K562 (cell line): ENCODE measurements around the gene FYB1. TPM values are rescaled to one million over a fixed set of nuclear protein-coding genes. Genes with fewer than 3 reads are reported as not detected.

Experiments used
- CUX1 ChIP-seq: fragments of 200-800 bp; sonication (Bioruptor generic); IDR thresholded peaks from 2 replicates; pipeline ENCODE4 v1.6.1; 2016; ENCODE audit warnings: missing genetic modification characterization, missing compliant biosample characterization
- DMBX1 ChIP-seq: fragments of 250-450 bp; sonication (Bioruptor Pico); IDR thresholded peaks from 2 replicates; pipeline ENCODE4 v1.8.0; 2022; ENCODE audit warnings: inconsistent platforms, mild to moderate bottlenecking, moderate library complexity, borderline replicate concordance
- ELF2 ChIP-seq: fragments of 250-450 bp; sonication (Bioruptor Pico); IDR thresholded peaks from 2 replicates; pipeline ENCODE4 v1.5.0; 2021; ENCODE audit warnings: mild to moderate bottlenecking
- GTF2E2 ChIP-seq: fragments of 200-800 bp; sonication (Bioruptor generic); IDR thresholded peaks from 2 replicates; pipeline ENCODE4 v1.6.1; 2016; ENCODE audit warnings: missing genetic modification characterization, missing compliant biosample characterization
- HEY1 ChIP-seq: fragments of 250-450 bp; sonication (Bioruptor Pico); IDR thresholded peaks from 2 replicates; pipeline ENCODE4 v1.5.0; 2020; ENCODE audit warnings: mild to moderate bottlenecking, moderate library complexity, borderline replicate concordance
- NBN ChIP-seq: fragments of 450-650 bp; IDR thresholded peaks from 2 replicates; pipeline ENCODE4 v1.6.1; 2016; ENCODE audit warnings: low read depth, mild to moderate bottlenecking
- PATZ1 ChIP-seq: fragments of 250-450 bp; sonication (Bioruptor Pico); IDR thresholded peaks from 2 replicates; pipeline ENCODE4 v1.5.0; 2020; ENCODE audit warnings: mild to moderate bottlenecking, borderline replicate concordance
- TEAD1 ChIP-seq, 2 experiments: fragments of 450-650 bp in 1 of 2; sonication (generic) in 1 of 2; formaldehyde crosslinking; IDR thresholded peaks; 2 replicates each; pipeline versions ENCODE4 v1.4.0 to v1.8.0; 2020 to 2022; ENCODE audit warnings: mild to moderate bottlenecking in 2 of 2, missing genetic modification reagents in 1 of 2
- ZBTB11 ChIP-seq, 3 experiments: fragments of 200-800 bp in 1 of 3; fragments of 250-450 bp in 1 of 3; fragments of 450-650 bp in 1 of 3; sonication (Bioruptor Pico) in 1 of 3; sonication (Bioruptor generic) in 1 of 3; formaldehyde crosslinking in 1 of 3; IDR thresholded peaks; 2 replicates each; pipeline versions ENCODE4 v1.6.1 to v1.8.0; 2016 to 2022; ENCODE audit warnings: mild to moderate bottlenecking in 2 of 3, missing genetic modification characterization in 2 of 3, missing compliant biosample characterization in 1 of 3, moderate library complexity in 1 of 3
- ZNF639 ChIP-seq, 2 experiments: fragments of 200-800 bp in 1 of 2; sonication (Bioruptor generic) in 1 of 2; sonication (generic) in 1 of 2; formaldehyde crosslinking in 1 of 2; IDR thresholded peaks in 1 of 2; conservative IDR thresholded peaks in 1 of 2; 2 replicates each; pipeline versions ENCODE4 v1.5.0 to v1.6.1; 2016 to 2020; ENCODE audit warnings: missing compliant biosample characterization in 1 of 2, missing genetic modification characterization in 1 of 2, missing genetic modification reagents in 1 of 2
- polyA plus RNA-seq, 8 experiments: library from polyadenylated mRNA; depleted of rRNA in 4 of 8; stranded (reverse) in 5 of 8; unstranded in 3 of 8; fragments of >200 nt; fragmentation: Nextera tagmentation in 2 of 8; fragmentation: Illumina TruSeq in 1 of 8; extraction: Ambion mirVana in 2 of 8; extraction: Trizol in 1 of 8; gene quantifications; 2 replicates each; pipeline versions ENCODE4 v1.2.1 to v1.2.3, GENCODE V29; 2011 to 2014; ENCODE audit warnings: inconsistent platforms in 1 of 8, missing spikeins in 1 of 8
- total RNA-seq, 7 experiments: library from RNA; depleted of rRNA in 6 of 7; stranded (reverse); fragments of >200 nt in 6 of 7; fragmentation: Illumina TruSeq in 2 of 7; extraction: Trizol in 2 of 7; gene quantifications; 2 replicates each; pipeline versions ENCODE4 v1.2.1 to v1.2.3, GENCODE V29; 2011 to 2021; ENCODE audit warnings: low replicate concordance in 1 of 7

FYB1 gene
- total and polyA plus RNA-seq, 9 of the 15 experiments (the other 6 are each of a cell fraction or from before 2014, with no cell fraction given): 4.7 to 31.5 (median 9.7) TPM

- 0 out of 6 replicates have a peak, but pooled peaks of 1 of the 3 experiments have one; percentile 19 for TF ChIP-seq ZBTB11 (CRISPR knock-in tag; IDR thresholded peaks at IDR 0.05)
- TF ChIP-seq CUX1 (CRISPR knock-in tag): 0 out of 2 replicates have a peak, but pooled peaks have one; percentile 52
- no peak for TF ChIP-seq PATZ1 (CRISPR knock-in tag)
- TF ChIP-seq NBN: 0 out of 2 replicates have a peak, but pooled peaks have one; percentile 24
- no peak for TF ChIP-seq GTF2E2
- peak; percentile 24; the same call in 1 of the 2 replicates for TF ChIP-seq DMBX1 (CRISPR knock-in tag)
- peak; percentile 41; the same call in 1 of the 2 replicates for TF ChIP-seq ELF2 (CRISPR knock-in tag)
- 0 out of 4 replicates have a peak, but pooled peaks of 1 of the 2 experiments have one; percentile 4 for TF ChIP-seq ZNF639 (CRISPR knock-in tag; conservative IDR thresholded peaks at IDR 0.05 in 1 of 2, IDR thresholded peaks at IDR 0.05 in 1 of 2)
- TF ChIP-seq HEY1 (CRISPR knock-in tag): 0 out of 2 replicates have a peak, but pooled peaks have one; percentile 16
- 0 out of 4 replicates have a peak, but pooled peaks of 1 of the 2 experiments have one; percentile 22 for TF ChIP-seq TEAD1 (CRISPR knock-in tag; IDR thresholded peaks at IDR 0.05)
These were observed 16.0 kb downstream of the FYB1 start (continued) for GRCh38 chr5:39203275-39203922.
